Cortex of kidney (tissue), 1 donor: ENCODE data around the gene LRRC8A.
"Not testable (repeated sequence)": the region's sequence is repeated elsewhere in the genome, so short reads cannot be mapped to it uniquely, and the experiment has no call there.

Source experiments
- DNase-seq: peaks from one replicate; lab custom pipeline; 2025; lab: John Stamatoyannopoulos, UW

The LRRC8A gene

GRCh38 chr9:128881884-128882676 is at the start of gene LRRC8A, which contains the start of gene KYAT1:
Gene LRRC8A, plus strand, starts transcription at chr9:128882133. Its CDS starts 25,032 bp downstream, at chr9:128907165.
Gene KYAT1, minus strand, starts transcription at chr9:128881950. Its CDS starts 36,545 bp downstream, at chr9:128845405.
- peak; percentile 75 for DNase-seq

GRCh38 chr9:128833696-128834095 is 48.2 kb upstream of the LRRC8A start:
- DNase-seq: no peak

GRCh38 chr9:128835246-128836210 is 46.4 kb upstream of the LRRC8A start:
- no peak for DNase-seq

GRCh38 chr9:128836509-128837145 is 45.3 kb upstream of the LRRC8A start:
- no peak for DNase-seq

- no peak for DNase-seq
Measured at GRCh38 chr9:128838338-128838737, 43.6 kb upstream of the LRRC8A start.

- no peak for DNase-seq
Measured at GRCh38 chr9:128840524-128840923, 41.4 kb upstream of the LRRC8A start.

GRCh38 chr9:128841694-128842492 is 40.0 kb upstream of the LRRC8A start:
- DNase-seq: no peak

- DNase-seq: not testable (repeated sequence)
Measured at GRCh38 chr9:128843171-128843570, 38.8 kb upstream of the LRRC8A start.

- DNase-seq: no peak
Measured at GRCh38 chr9:128845186-128845931, 36.6 kb upstream of the LRRC8A start.

- no peak for DNase-seq
Measured at GRCh38 chr9:128846680-128847030, 35.3 kb upstream of the LRRC8A start.

- no peak for DNase-seq
Measured at GRCh38 chr9:128847803-128848202, 34.1 kb upstream of the LRRC8A start.

- not testable (repeated sequence) for DNase-seq
Measured at GRCh38 chr9:128851024-128851423, 30.9 kb upstream of the LRRC8A start.

GRCh38 chr9:128851779-128852600 is 29.9 kb upstream of the LRRC8A start:
- DNase-seq: not testable (repeated sequence)

GRCh38 chr9:128852646-128853045 is 29.3 kb upstream of the LRRC8A start:
- DNase-seq: not testable (repeated sequence)

- DNase-seq: not testable (repeated sequence)
Measured at GRCh38 chr9:128854454-128854853, 27.5 kb upstream of the LRRC8A start.

GRCh38 chr9:128858476-128858875 is 23.5 kb upstream of the LRRC8A start:
- DNase-seq: not testable (repeated sequence)

GRCh38 chr9:128860937-128861336 is 21.0 kb upstream of the LRRC8A start:
- no peak for DNase-seq

- no peak for DNase-seq
Measured at GRCh38 chr9:128861501-128861900, 20.4 kb upstream of the LRRC8A start.

- no peak for DNase-seq
Measured at GRCh38 chr9:128862401-128862851, 19.5 kb upstream of the LRRC8A start.

- DNase-seq: no peak
Measured at GRCh38 chr9:128863647-128864046, 18.3 kb upstream of the LRRC8A start.
